Measurements from ENCODE around the gene JAZF1.

JAZF1 gene

DNA sequence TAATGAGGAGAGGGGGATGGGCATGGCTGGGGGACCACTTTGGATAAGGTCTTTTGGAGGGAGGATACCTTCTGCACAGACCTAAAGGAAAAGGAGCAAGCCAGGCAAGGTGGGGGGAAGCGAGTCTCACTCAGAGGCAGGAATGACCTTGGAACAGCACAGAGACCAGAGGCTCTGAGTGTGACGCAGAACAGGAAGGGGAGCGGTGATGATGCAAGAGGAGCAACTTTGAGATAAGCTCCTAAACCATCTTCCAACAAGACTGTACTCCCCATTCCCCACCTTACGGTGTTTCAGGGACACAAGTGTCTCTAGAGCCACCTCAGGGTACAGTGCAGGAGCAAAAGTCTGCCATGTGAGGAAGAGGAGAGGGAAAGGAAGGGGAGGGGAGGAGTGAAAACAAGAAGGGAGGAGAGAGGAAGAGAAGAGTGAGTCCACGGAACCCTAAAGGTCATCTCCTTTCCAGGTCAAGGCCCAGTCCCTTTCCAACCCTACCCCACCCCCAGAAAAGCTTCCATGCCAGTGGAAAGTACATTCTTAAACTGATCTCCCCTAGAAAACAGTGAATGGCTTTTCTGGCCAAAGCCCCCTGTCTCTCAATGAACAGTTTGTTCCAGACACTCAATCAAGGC lies 54.1 kb downstream of the JAZF1 start:
- TF ChIP-seq, protein P1, sequence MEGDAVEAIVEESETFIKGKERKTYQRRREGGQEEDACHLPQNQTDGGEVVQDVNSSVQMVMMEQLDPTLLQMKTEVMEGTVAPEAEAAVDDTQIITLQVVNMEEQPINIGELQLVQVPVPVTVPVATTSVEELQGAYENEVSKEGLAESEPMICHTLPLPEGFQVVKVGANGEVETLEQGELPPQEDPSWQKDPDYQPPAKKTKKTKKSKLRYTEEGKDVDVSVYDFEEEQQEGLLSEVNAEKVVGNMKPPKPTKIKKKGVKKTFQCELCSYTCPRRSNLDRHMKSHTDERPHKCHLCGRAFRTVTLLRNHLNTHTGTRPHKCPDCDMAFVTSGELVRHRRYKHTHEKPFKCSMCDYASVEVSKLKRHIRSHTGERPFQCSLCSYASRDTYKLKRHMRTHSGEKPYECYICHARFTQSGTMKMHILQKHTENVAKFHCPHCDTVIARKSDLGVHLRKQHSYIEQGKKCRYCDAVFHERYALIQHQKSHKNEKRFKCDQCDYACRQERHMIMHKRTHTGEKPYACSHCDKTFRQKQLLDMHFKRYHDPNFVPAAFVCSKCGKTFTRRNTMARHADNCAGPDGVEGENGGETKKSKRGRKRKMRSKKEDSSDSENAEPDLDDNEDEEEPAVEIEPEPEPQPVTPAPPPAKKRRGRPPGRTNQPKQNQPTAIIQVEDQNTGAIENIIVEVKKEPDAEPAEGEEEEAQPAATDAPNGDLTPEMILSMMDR (IDR thresholded peaks at IDR 0.05) = no peak
- H3K4me2 ChIP-seq (ENCODE audit: low read length) = no peak overlapping the region
- H3K36me3 ChIP-seq (ENCODE audit: control insufficient read depth, insufficient read depth, low read length) = no peaks in the 10 kb centered on the region
- H2AFZ ChIP-seq = no peak overlapping the region
- no peak overlapping the region for H3K27ac ChIP-seq
- no peaks in the 10 kb centered on the region for H3K9me3 ChIP-seq (ENCODE audit: control insufficient read depth, low read length)
- H3K9ac ChIP-seq = no peak overlapping the region
- no peak overlapping the region for H3K4me3 ChIP-seq (ENCODE audit: low read depth, low read length)
- H3K4me1 ChIP-seq = no peaks in the 10 kb centered on the region
- H3K27me3 ChIP-seq (ENCODE audit: control insufficient read depth, insufficient read depth, low read length) = no peaks in the 10 kb centered on the region
- peaks cover 15% of the 10 kb centered on the region for H3K79me2 ChIP-seq

DNA sequence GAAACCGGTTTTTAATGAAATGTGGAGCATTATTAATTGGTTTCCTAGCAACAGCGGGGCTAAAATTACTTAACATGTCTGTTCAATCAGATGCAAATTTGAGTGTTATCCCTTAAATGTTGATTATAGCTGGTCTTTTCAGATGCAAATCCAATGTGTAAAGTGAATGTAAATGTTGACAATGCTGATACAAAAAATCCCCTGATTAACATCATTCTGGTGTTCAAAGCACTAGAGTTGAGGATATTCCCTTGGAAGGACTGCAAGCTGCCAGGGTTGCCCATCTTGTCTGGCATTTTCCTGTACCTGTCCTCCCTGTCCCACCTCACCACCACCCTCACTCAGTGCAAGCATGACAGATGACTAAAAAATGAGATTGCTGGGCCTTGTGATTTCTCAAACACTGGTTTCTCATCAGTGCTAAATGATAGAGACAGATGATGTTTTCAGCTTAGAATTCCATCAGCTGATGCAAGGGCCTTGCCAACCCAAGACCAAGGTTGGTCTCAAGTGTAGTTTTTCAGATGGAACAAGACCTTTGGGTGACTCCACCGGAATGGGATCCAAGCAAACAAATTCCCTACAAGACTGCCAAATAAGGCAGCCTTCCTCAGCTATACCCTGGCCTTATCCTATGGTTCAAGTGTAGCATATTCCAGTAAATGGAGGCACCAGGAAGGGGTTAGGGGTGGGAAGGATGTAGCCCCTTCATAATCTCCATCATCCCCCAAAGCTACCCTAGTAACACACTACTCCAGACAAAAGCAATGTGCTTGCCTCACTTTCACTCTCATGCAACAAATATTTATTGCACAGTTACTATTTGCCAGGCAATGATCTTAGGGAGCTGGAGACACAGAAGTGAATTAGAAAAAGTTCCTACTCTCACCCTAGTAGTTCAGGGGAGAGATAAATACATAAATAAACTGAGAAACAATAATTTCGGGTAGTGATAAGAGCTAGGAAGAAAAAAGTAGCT lies 54.9 kb downstream of the JAZF1 start:
- Histone ChIP-seq H3K4me2 (ENCODE audit: low read length) (no peak overlapping the region), H3K79me2 (peaks cover 15% of the 10 kb centered on the region), H3K4me1 (no peaks in the 10 kb centered on the region), H3K9me3 (ENCODE audit: control insufficient read depth, low read length) (no peaks in the 10 kb centered on the region), H3K9ac (no peak overlapping the region), H3K36me3 (ENCODE audit: control insufficient read depth, insufficient read depth, low read length) (no peaks in the 10 kb centered on the region), H2AFZ (no peak overlapping the region), H3K4me3 (ENCODE audit: low read depth, low read length) (no peak overlapping the region), H3K27me3 (ENCODE audit: control insufficient read depth, insufficient read depth, low read length) (no peaks in the 10 kb centered on the region), H3K27ac (no peak overlapping the region)
- TF ChIP-seq, protein P1 (IDR thresholded peaks at IDR 0.05) = no peak

DNA sequence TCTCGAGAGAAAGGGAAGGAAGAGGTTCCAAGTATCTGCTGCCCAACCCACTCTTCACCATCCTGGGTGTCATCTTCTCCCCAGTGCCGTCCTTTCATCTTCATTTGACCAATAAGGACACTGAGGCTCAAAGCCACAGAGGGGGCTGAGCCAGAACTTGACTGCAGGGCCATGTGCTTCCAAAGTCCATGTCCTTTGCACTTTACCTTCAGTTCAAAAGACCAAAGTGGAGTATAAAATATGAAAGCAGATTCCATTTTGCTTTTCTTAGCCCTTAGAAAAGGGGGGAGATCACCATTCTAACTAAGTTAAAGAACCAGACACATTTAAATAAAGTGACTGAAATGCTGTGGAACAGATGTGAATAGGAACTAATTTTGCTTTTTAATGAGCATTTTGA lies 56.2 kb downstream of the JAZF1 start:
- H3K36me3 ChIP-seq (ENCODE audit: control insufficient read depth, insufficient read depth, low read length) = no peaks in the 10 kb centered on the region
- TF ChIP-seq, protein P1 (IDR thresholded peaks at IDR 0.05) = no peak
- no peak overlapping the region for H2AFZ ChIP-seq
- no peaks in the 10 kb centered on the region for H3K27me3 ChIP-seq (ENCODE audit: control insufficient read depth, insufficient read depth, low read length)
- H3K4me3 ChIP-seq (ENCODE audit: low read depth, low read length) = no peak overlapping the region
- no peaks in the 10 kb centered on the region for H3K4me1 ChIP-seq
- no peaks in the 10 kb centered on the region for H3K9me3 ChIP-seq (ENCODE audit: control insufficient read depth, low read length)
- H3K27ac ChIP-seq = no peak overlapping the region
- H3K4me2 ChIP-seq (ENCODE audit: low read length) = no peak overlapping the region
- peaks cover 15% of the 10 kb centered on the region for H3K79me2 ChIP-seq
- no peak overlapping the region for H3K9ac ChIP-seq

DNA sequence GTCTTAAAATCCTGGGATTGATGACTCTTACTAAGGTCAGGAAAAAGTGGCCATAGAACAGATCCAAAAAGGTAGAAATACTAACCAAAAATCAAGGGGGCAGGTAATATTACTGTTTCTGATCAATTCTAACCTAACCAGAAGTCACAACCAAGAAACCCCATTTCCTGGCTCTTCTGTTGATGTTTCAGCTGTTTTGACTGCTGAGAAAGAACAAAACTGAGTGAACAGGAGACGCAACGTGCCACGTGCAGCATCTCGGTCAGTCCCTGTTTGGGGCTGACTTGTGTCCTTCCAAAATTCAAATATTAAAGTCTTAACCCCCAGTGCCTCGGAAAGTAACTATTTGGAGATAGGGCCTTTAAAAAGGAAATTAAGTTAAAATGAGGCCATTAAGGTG lies 56.8 kb downstream of the JAZF1 start:
- H3K27ac ChIP-seq = no peak overlapping the region
- H3K27me3 ChIP-seq (ENCODE audit: control insufficient read depth, insufficient read depth, low read length) = no peaks in the 10 kb centered on the region
- H3K4me3 ChIP-seq (ENCODE audit: low read depth, low read length) = no peak overlapping the region
- no peak overlapping the region for H3K9ac ChIP-seq
- H3K4me1 ChIP-seq = no peaks in the 10 kb centered on the region
- H2AFZ ChIP-seq = no peak overlapping the region
- H3K36me3 ChIP-seq (ENCODE audit: control insufficient read depth, insufficient read depth, low read length) = no peaks in the 10 kb centered on the region
- TF ChIP-seq, protein P1 (IDR thresholded peaks at IDR 0.05) = no peak
- H3K9me3 ChIP-seq (ENCODE audit: control insufficient read depth, low read length) = no peaks in the 10 kb centered on the region
- peaks cover 15% of the 10 kb centered on the region for H3K79me2 ChIP-seq
- no peak overlapping the region for H3K4me2 ChIP-seq (ENCODE audit: low read length)

Data from parathyroid adenoma (tissue), 2 donors.